Stimulated activated naive CD8-positive, alpha-beta T cell treated with anti-CD3 and anti-CD28 coated beads, Interleukin-15, Interleukin-2, amounts not matched to agents 100 ng/mL and 50 ng/mL, for 24 hours (primary cell): ENCODE measurements around the gene DRC7.
"Not testable (repeated sequence)": the region's sequence is repeated elsewhere in the genome, so short reads cannot be mapped to it uniquely, and the experiment has no call there.

Experiments used
- H3K27ac Mint-ChIP-seq: one replicate; pipeline ENCODE4 v1.8.0; 2021; ENCODE audit warnings: mild to moderate bottlenecking, mixed read lengths
- H3K27me3 Mint-ChIP-seq: one replicate; pipeline ENCODE4 v1.8.0; 2021; ENCODE audit warnings: mixed read lengths
- H3K36me3 Mint-ChIP-seq: one replicate; pipeline ENCODE4 v1.8.0; 2021; ENCODE audit warnings: low read depth, mixed read lengths
- H3K4me1 Mint-ChIP-seq: one replicate; pipeline ENCODE4 v1.8.0; 2021; ENCODE audit warnings: low read depth, mixed read lengths
- H3K4me3 Mint-ChIP-seq: one replicate; pipeline ENCODE4 v1.8.0; 2021; ENCODE audit warnings: mild to moderate bottlenecking, mixed read lengths
- H3K9me3 Mint-ChIP-seq: one replicate; pipeline ENCODE4 v1.8.0; 2021; ENCODE audit warnings: mixed read lengths

DRC7 gene

GRCh38 chr16:57704011-57704904 lies 9.7 kb downstream of the DRC7 start:
- no peaks in the 10 kb centered on the region for H3K9me3 Mint-ChIP-seq
- no peaks in the 10 kb centered on the region for H3K27me3 Mint-ChIP-seq
- no peak overlapping the region for H3K27ac Mint-ChIP-seq

DNA sequence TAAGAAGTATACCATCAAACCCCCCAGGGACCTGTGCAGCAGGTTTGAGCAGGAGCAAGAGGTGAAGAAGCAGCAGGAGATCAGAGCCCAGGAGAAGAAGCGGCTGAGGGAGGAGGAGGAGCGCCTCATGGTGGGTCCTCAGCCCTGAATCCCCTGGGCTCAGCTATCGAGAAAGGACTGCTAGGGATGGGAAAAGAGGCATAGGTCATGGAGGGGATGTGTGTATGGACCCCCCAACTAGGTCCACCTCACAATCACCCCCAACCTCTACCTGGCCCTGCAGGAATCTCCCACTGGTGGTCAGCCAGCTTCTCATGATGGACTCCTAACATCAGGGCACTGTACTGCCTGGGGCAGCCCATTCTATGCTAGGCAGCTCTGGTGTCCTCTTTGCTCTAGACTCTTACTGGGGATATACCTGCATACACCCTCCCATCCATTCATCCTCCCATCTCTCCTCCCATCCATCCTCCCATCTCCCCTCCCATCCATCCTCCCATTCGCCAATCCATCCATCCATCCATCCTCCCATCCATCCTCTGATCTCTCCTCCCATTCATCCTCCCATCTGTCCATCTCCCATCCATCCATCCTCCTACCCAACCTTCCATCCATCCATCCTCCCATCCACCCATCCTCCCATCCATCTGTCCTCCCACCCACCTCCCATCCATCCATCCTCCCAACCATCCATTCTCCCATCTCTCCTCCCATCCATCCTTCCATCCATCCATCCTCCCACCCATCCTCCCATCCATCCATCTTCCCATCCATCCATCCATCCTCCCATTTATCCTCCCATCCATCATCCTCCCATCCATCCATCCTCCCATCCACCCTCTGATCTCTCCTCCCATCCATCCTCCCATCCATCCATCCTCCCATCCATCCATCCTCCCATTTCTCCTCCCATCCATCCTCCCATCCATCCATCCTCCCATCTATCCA lies 10.6 kb downstream of the DRC7 start:
- Mint-ChIP-seq H3K4me1 (peaks cover 6% of the 10 kb centered on the region), H3K4me3 (no peak overlapping the region), H3K36me3 (no peaks in the 10 kb centered on the region), H3K9me3 (no peaks in the 10 kb centered on the region), H3K27me3 (no peaks in the 10 kb centered on the region), H3K27ac (no peak overlapping the region)

More at GRCh38 chr16:57704011-57704904, 9.7 kb downstream of the DRC7 start:
- Mint-ChIP-seq H3K4me1 (peaks cover 6% of the 10 kb centered on the region), H3K36me3 (no peaks in the 10 kb centered on the region), H3K4me3 (no peak overlapping the region)

GRCh38 chr16:57706717-57707116 lies 12.1 kb downstream of the DRC7 start:
- Mint-ChIP-seq H3K36me3 (no peaks in the 10 kb centered on the region), H3K27ac (no peak overlapping the region), H3K27me3 (no peaks in the 10 kb centered on the region), H3K9me3 (no peaks in the 10 kb centered on the region), H3K4me1 (peaks cover 6% of the 10 kb centered on the region), H3K4me3 (no peak overlapping the region)

- Mint-ChIP-seq H3K36me3 (no peaks in the 10 kb centered on the region), H3K9me3 (no peaks in the 10 kb centered on the region), H3K27ac (no peak overlapping the region), H3K4me1 (peaks cover 6% of the 10 kb centered on the region), H3K27me3 (no peaks in the 10 kb centered on the region), H3K4me3 (no peak overlapping the region)
Measured at GRCh38 chr16:57707331-57707730, 12.7 kb downstream of the DRC7 start.

DNA sequence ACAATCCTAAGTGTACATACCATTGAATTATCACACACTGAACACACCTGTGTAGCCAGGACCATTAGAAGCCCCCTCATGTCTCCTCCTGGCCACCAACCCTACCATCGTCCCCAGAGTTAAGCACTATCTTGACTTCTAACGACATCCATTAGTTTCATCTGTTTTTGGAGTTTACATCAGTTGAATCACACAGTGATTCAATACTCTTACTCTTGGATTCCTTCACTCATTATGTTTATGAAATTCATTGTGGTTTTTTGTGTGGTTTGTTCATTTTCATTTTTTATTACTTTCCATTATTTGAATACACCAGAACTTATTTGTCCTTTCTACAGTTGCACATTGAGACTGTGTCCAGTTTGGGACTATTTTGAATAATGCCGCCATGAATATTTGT lies 13.6 kb downstream of the DRC7 start:
- Mint-ChIP-seq H3K27ac (no peak overlapping the region), H3K36me3 (no peaks in the 10 kb centered on the region), H3K4me3 (no peak overlapping the region), H3K4me1 (peaks cover 6% of the 10 kb centered on the region), H3K27me3 (no peaks in the 10 kb centered on the region), H3K9me3 (no peaks in the 10 kb centered on the region)

- Mint-ChIP-seq H3K4me3 (no peak overlapping the region), H3K36me3 (no peaks in the 10 kb centered on the region), H3K4me1 (peaks cover 6% of the 10 kb centered on the region), H3K27me3 (peaks cover 2% of the 10 kb centered on the region), H3K27ac (no peak overlapping the region), H3K9me3 (no peaks in the 10 kb centered on the region)
Measured at GRCh38 chr16:57709663-57710062, 15.1 kb downstream of the DRC7 start.

GRCh38 chr16:57711346-57711745 lies 16.7 kb downstream of the DRC7 start:
- no peak overlapping the region for H3K27ac Mint-ChIP-seq
- no peak overlapping the region for H3K4me3 Mint-ChIP-seq
- no peaks in the 10 kb centered on the region for H3K9me3 Mint-ChIP-seq
- H3K36me3 Mint-ChIP-seq: no peaks in the 10 kb centered on the region
- peaks cover 6% of the 10 kb centered on the region for H3K4me1 Mint-ChIP-seq
- peaks cover 3% of the 10 kb centered on the region for H3K27me3 Mint-ChIP-seq

GRCh38 chr16:57711993-57712392 lies 17.4 kb downstream of the DRC7 start:
- Mint-ChIP-seq H3K4me1 (peaks cover 6% of the 10 kb centered on the region), H3K36me3 (no peaks in the 10 kb centered on the region), H3K27ac (no peak overlapping the region), H3K4me3 (no peak overlapping the region), H3K27me3 (peaks cover 3% of the 10 kb centered on the region), H3K9me3 (no peaks in the 10 kb centered on the region)

- H3K9me3 Mint-ChIP-seq, H3K4me1 Mint-ChIP-seq, H3K27ac Mint-ChIP-seq, H3K36me3 Mint-ChIP-seq, H3K4me3 Mint-ChIP-seq, H3K27me3 Mint-ChIP-seq: not testable (repeated sequence)
Measured at GRCh38 chr16:57712569-57712968, 18.0 kb downstream of the DRC7 start.

DNA sequence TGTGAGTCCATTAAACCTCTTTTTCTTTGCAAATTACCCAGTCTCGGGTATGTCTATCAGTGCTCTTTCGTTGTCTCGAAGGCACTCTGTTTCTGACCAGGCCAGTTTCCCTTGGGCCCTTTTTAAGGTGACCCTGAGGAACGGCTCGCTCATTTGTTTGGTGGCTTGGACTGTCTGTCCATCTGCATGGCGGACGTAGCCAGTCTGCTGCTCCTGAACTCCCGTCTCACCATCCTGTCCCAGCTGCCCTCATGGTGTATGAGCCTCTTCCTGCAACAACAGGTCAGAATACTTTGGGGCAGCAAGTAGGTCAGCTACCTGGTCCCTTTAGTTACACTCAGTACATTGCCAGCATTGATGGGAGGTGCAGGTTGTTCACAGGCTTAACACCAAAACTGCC lies 19.0 kb downstream of the DRC7 start:
- no peaks in the 10 kb centered on the region for H3K9me3 Mint-ChIP-seq
- H3K4me3 Mint-ChIP-seq: no peak overlapping the region
- H3K27ac Mint-ChIP-seq: no peak overlapping the region
- H3K36me3 Mint-ChIP-seq: no peaks in the 10 kb centered on the region
- H3K4me1 Mint-ChIP-seq: no peaks in the 10 kb centered on the region
- peaks cover 3% of the 10 kb centered on the region for H3K27me3 Mint-ChIP-seq

DNA sequence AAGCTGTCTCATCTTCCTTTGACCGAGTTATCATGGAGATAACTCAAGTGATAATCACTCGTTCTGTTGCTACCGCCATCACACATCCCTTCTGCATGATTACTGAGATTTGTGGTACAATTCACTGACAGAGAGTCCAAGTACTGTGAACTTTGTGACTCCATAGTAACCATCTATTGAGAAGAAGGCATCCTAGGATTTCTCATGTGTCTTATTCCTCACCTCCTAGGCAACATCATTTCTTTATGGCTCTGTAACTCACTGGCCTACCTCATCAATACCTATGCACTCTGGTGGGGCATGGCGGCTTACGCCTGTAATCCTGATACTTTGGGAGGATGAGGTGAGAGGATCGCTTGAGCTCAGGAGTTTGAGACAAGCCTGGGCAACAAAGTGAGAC lies 19.4 kb downstream of the DRC7 start:
- H3K27me3 Mint-ChIP-seq: peaks cover 3% of the 10 kb centered on the region
- no peaks in the 10 kb centered on the region for H3K4me1 Mint-ChIP-seq
- no peaks in the 10 kb centered on the region for H3K9me3 Mint-ChIP-seq
- H3K36me3 Mint-ChIP-seq: no peaks in the 10 kb centered on the region
- H3K4me3 Mint-ChIP-seq: no peak overlapping the region
- H3K27ac Mint-ChIP-seq: no peak overlapping the region

GRCh38 chr16:57720142-57720575 lies 25.6 kb downstream of the DRC7 start:
- Mint-ChIP-seq H3K4me1 (peaks cover 4% of the 10 kb centered on the region), H3K36me3 (no peaks in the 10 kb centered on the region), H3K4me3 (no peak overlapping the region), H3K27ac (no peak overlapping the region), H3K9me3 (no peaks in the 10 kb centered on the region), H3K27me3 (no peaks in the 10 kb centered on the region)

DNA sequence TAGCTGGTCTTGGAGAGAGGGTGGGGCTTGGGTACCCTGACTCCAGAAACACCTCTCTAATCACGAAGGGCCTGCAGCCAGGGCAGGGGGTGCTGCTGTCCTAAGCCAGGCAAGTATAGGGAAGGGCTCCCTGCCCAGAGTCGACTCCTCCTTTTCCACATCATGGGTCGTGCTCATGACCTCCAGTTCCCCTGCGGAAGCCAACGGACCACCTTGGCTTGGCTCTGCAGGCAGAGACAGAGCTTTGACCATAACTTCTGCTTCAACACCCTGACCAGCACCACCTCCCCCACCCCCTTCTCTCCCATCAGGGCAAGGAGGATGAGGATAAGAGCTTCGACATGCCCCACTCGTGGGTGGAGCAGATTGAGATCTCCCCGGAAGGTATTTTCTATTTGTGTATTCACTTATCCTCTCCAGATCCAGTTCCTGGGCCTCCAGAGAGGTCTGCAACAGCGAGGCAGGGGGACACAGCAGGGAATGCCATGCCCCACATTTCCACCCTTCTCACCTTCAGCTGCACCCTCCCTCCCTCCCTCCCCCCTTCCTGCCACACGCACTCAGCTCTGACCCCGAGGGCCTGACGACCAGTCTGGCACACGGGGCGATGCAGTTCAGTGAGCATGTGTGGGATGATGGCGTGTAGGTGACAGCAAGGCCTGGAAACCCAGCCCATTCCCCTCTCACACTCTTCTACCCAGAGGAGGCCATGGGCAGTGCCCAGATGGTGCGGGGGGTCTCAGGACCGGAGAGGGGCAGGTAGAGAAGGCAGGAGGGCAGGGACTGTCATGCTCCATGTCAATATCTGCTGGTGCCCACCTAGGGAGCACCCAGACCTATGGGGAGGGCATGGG lies 27.0 kb downstream of the DRC7 start:
- Mint-ChIP-seq H3K27ac (no peak overlapping the region), H3K9me3 (no peaks in the 10 kb centered on the region), H3K4me3 (no peak overlapping the region), H3K27me3 (no peaks in the 10 kb centered on the region), H3K4me1 (peaks cover 6% of the 10 kb centered on the region), H3K36me3 (no peaks in the 10 kb centered on the region)

GRCh38 chr16:57722210-57722499 lies 27.5 kb downstream of the DRC7 start:
- Mint-ChIP-seq H3K36me3 (no peaks in the 10 kb centered on the region), H3K4me3 (no peak overlapping the region), H3K4me1 (peaks cover 6% of the 10 kb centered on the region), H3K27ac (no peak overlapping the region), H3K27me3 (no peaks in the 10 kb centered on the region), H3K9me3 (no peaks in the 10 kb centered on the region)
